Fibroblast of peridontal ligament (primary cell): ENCODE measurements around the gene TMPRSS9.
"Not testable (repeated sequence)": the region's sequence is repeated elsewhere in the genome, so short reads cannot be mapped to it uniquely, and the experiment has no call there.

Experiments used
- DNase-seq: peaks from one replicate; pipeline ENCODE4 v3.0.0-alpha.2; 2010; ENCODE audit errors: extremely low read depth

Gene TMPRSS9

DNA sequence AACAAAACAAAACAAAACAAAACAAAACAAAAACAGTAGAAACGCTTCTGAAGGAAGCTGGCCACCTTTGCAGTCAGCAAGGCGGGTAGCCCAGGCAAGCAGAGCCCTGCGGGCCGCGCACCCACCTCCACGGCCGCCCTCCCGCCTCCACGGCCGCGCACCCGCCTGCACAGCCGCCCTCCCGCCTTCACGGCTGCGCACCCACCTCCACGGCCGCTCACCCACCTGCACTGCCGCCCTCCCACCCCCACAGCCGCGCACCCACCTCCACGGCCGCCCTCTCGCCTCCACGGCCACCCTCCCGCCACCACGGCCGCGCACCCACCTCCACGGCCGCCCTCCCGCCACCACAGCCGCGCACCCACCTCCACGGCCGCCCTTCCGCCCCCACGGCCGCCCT, 76.3 kb downstream of the TMPRSS9 start:
- DNase-seq = no peak

GRCh38 chr19:2436926-2437325, 76.9 kb downstream of the TMPRSS9 start:
- DNase-seq = no peak

GRCh38 chr19:2438178-2438577, 78.1 kb downstream of the TMPRSS9 start:
- no peak for DNase-seq

DNA sequence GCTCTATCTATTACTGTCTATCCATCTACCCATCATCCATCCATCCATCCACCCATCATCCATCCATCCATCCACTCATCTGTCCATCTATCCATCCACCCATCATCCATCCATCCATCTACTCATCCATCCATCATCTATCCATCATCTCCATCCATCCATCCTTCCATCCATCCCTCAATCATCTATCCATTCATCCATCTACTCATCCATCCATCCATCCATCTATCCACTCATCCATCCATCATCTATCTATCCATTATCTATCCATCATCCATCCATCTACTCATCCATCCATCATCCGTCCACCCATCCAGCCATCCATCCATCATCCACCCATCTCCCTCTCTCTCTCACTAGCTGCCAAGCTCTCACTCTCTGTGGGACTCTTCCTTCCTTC, 80.5 kb downstream of the TMPRSS9 start:
- no peak for DNase-seq

- no peak for DNase-seq
These were observed 81.2 kb downstream of the TMPRSS9 start for GRCh38 chr19:2441096-2441752.

DNA sequence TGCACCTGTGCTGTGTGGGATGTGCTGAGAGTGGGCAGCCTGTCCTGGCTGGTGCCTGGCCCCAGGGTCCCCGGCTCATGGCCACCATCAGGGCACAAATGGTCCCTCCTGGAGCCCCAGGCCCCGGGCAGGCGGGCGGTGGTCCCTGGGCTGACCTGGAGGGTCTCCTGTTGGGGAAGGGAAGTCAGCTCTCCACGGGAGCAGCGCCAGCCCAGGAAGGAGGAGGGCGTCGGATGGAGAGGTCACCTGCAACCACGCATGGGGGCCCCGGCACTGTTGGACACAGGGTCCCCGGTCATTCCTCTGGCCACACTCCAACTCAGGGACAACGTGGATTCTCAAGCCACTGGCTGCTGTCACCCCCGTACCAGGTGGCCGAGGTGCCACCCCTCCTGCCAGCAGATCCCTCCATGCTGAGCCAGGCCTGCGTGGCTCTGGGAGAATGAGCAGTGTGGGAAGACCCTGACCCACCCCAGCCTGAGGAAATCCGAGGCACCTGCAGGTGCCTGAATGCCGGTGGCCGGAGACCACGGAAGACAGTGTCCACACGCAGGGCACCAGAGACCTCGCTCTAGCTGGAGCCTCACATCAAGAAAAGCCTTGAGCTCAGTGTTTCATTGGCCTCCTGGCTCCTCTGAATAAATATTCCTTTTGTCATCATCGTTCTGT, 83.2 kb downstream of the TMPRSS9 start:
- no peak for DNase-seq

- no peak for DNase-seq
These were observed 83.7 kb downstream of the TMPRSS9 start for GRCh38 chr19:2443785-2444182.

DNA sequence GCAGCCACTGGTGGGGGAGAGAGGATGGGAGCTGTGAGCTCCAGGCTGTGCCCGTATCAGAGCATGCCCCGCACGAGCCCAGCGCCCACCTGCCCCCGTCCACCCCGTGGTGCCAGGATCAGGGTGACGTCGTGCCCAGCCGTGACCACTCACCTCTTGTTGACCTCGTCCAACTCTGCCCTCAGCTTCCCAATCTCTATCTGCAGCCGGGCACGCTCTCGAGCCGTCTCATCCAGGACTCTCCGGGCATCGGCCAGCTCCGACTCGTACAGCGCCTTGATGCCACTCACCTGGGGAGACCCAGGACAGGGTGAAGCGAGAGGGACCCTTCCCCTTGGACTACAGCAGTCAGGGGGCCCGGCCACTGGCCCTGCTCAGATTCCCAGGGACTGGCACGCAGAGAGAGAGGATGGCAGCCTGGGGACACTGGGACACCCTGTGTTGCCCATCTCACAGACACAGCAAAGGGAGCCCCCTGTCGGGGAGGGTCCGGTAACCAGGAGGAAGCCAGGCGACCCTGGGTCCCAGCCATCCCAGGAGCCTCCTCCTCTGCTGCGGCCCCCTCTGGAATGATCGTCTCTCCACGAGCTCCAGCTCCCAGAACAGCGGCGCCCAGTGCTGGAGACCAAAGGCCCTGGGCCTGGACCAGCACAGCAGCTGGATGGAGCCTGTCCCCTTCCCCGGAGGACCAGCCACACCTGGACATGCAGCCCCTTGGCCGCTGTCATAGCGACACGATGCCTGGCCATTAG, 84.4 kb downstream of the TMPRSS9 start:
- no peak for DNase-seq

DNA sequence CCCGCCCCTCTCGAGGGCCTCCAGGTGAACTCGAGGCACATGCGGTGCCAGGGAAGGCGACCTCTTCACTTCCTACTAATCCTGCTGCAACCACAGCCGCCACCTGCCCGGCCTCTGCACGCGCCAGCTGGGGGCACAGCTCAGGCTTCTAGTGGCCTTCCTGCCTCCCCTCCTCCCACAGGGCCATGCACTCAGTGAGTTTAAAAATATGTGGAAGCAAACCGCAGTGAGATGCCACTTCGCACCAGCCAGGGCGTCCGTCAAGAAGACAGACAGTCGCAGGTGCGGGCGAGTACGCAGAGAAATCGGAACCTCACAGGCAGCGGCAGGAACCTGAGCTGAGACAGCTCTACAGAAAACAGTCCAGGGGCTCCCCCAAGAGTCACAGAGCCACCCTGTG, 86.3 kb downstream of the TMPRSS9 start:
- DNase-seq = no peak

DNA sequence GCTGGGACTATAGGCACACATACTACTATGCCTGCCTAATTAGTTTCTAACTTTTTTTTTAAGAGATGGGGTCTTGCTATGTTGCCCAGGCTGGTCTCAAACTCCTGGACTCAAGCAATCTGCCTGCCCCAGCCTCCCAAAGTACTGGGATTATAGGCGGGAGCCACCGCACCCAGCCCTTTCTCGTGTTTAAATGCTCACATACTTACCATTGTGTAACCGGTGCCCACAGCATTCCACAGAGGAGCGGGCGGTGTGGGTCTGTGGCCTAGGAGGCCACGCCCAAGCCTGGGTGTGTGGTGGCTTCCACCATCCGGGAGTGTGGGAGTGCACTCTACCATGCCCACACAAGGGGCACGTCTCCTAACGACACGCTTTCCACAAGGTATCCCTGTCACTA, 89.0 kb downstream of the TMPRSS9 start:
- DNase-seq = no peak

GRCh38 chr19:2451138-2451537, 91.1 kb downstream of the TMPRSS9 start:
- no peak for DNase-seq

DNA sequence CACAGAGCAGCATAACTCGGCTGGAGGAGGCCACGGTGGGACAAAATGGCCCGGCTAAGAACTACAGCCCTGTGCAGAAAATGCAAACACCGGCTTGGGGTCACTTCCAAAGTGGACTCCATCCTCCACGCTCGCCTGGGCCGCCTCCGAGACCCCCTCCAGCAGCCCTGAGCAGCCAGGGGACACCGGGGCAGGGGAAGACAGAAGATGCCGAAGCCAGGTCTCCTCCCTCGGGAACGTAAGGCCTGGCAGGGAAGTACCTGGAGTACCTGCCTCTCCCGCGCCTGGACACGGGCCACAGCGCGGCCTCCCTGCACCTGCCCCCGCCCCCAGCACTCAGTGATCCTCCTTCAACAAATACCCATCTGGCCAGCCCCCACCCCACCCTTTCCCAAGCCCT, 91.7 kb downstream of the TMPRSS9 start:
- no peak for DNase-seq

- DNase-seq = no peak
These were observed 93.5 kb downstream of the TMPRSS9 start for GRCh38 chr19:2453431-2454025.

GRCh38 chr19:2454199-2454961, 94.3 kb downstream of the TMPRSS9 start:
- no peak for DNase-seq

GRCh38 chr19:2454962-2455850, 95.1 kb downstream of the TMPRSS9 start:
- no peak for DNase-seq

DNA sequence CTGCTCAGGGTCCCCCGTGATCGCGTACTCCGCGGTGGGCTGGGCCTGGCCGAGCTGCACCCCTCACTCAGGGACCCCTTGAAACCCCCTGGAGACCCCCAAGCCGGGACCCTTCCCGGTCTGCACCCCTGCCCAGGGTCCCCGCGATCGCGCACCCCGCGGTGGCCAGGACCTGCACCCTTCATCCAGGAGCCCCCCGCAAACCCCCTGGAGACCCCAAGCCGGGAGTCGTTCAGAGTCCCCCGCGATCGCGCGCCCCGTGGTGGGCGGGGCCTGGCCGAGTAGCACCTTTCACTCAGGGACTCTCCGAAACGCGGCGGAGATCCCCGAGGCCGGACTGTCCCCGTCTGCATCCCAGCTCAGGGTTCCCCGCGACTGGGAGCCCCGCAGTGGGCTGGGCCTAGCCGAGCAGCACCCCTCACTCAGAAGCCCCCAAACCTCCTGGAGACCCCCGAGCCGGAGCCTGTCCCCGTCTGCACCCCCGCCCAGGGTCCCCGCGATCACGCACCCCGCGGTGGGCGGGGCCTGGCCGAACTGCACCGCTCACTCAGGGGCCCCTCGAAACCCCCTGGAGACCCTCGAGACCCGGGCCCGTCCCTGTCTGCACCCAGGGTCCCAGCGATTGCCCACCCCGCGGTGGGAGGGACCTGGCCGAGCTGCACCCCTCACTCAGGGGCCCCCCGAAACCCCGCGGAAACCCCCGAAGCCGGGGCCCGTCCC, 95.9 kb downstream of the TMPRSS9 start:
- DNase-seq = no peak

- no peak for DNase-seq
These were observed 97.5 kb downstream of the TMPRSS9 start for GRCh38 chr19:2457394-2458037.

DNA sequence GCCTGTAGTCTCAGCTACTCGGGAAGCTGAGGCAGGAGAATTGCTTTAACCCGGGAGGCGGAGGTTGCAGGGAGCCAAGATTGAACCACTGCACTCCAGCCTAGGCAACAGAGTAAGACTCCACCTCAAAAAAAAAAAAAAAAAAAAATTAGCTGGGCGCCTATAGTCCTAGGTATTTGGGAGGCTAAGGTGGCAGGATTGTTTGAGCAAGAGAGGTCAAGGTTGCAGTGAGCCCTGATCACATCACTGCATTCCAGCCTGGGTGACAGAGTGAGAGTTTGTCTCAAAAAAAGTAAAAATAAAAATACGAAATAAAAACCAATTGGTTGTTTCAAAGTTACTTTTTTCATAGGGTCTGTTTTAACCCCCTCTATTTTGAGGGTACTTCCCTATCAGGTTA, 98.0 kb downstream of the TMPRSS9 start:
- no peak for DNase-seq

GRCh38 chr19:2458776-2459175, 98.7 kb downstream of the TMPRSS9 start:
- not testable (repeated sequence) for DNase-seq

- no peak for DNase-seq
These were observed 100.2 kb downstream of the TMPRSS9 start for GRCh38 chr19:2460245-2460644.
